Measurements from ENCODE around the gene PRDM5. TPM values are rescaled to one million over a fixed set of nuclear protein-coding genes. Genes with fewer than 3 reads are reported as not detected.

Gene PRDM5
- total and polyA plus RNA-seq, 9 of the 15 experiments (the other 6 are each of a cell fraction or from before 2014, with no cell fraction given) = not detected

GRCh38 chr4:120927801-120928409 lies 5.4 kb upstream of the PRDM5 start:
- no peaks in the 10 kb centered on the region; a peak in 1 of 5 replicates for H3K4me1 ChIP-seq (replicated peaks in 1 of 2; ENCODE audit: control insufficient read depth in 2 of 2, insufficient read depth in 2 of 2, low read length in 2 of 2)
- no peaks in the 10 kb centered on the region for H3K27me3 ChIP-seq (ENCODE audit: control insufficient read depth in 2 of 2, insufficient read depth in 2 of 2, low read length in 2 of 2)
- no peak for TF ChIP-seq ZNF780A (CRISPR knock-in tag; IDR thresholded peaks at IDR 0.05)
- no peak for TF ChIP-seq FOS (IDR thresholded peaks at IDR 0.05; ENCODE audit: extremely low read depth, insufficient read length)
- no peak for TF ChIP-seq ZFP36 (IDR thresholded peaks at IDR 0.05; ENCODE audit: low read depth, low read length, partially characterized antibody)
- TF ChIP-seq NCOA2 (IDR thresholded peaks at IDR 0.05; ENCODE audit: partially characterized antibody in 2 of 2) = no peak
- no peak for TF ChIP-seq RBM34 (IDR thresholded peaks at IDR 0.05; ENCODE audit: borderline replicate concordance, insufficient read depth, low read length)
- TF ChIP-seq MNT (conservative IDR thresholded peaks at IDR 0.05) = no peak
- no peak for TF ChIP-seq ERF (CRISPR knock-in tag; IDR thresholded peaks at IDR 0.05)
- no peak for TF ChIP-seq PRPF4 (IDR thresholded peaks at IDR 0.05; ENCODE audit: insufficient read depth, low read depth, low read length, poor library complexity, severe bottlenecking)
- TF ChIP-seq USF2 (CRISPR knock-in tag; IDR thresholded peaks at IDR 0.05) = no peak
- in situ Hi-C loops (cut with MboI) (no loop called here), intact Hi-C loops (cut with micrococcal nuclease) (no loop called here)
- FAIRE-seq = no peak
- H3K9me1 ChIP-seq (ENCODE audit: control insufficient read depth, insufficient read depth, low read length) = no peaks in the 10 kb centered on the region
- no peak overlapping the region for H3K4me2 ChIP-seq (ENCODE audit: insufficient read depth, low read length)
- ChIA-PET POLR2A (no interaction called here), CTCF (ENCODE audit: low intra/inter-chr PET ratio) (no interaction called here)
- no peak overlapping the region for H3K27ac ChIP-seq (ENCODE audit: extremely low read depth, low read depth, low read length)
- H2AFZ ChIP-seq (ENCODE audit: low read depth, low read length) = no peak overlapping the region
- no peak overlapping the region for H3K4me3 ChIP-seq
- H3K9me3 ChIP-seq (replicated peaks; ENCODE audit: control insufficient read depth, insufficient read depth, low read depth, low read length) = no peaks in the 10 kb centered on the region
- BruUV-seq (replicated peaks) = no TSS peak
- H3K9ac ChIP-seq (ENCODE audit: insufficient read depth in 1 of 2, low read depth in 2 of 2, low read length in 2 of 2) = no peak overlapping the region
- no peak for DNase-seq (ENCODE audit: extremely low read depth in 1 of 4, low spot score in 3 of 4)
- no peaks in the 10 kb centered on the region for H4K20me1 ChIP-seq (replicated peaks; ENCODE audit: control insufficient read depth, insufficient read depth, low read length)
- no peak for ATAC-seq
- H3K36me3 ChIP-seq (ENCODE audit: control insufficient read depth, insufficient read depth, low read length) = no peaks in the 10 kb centered on the region
- H3K79me2 ChIP-seq (ENCODE audit: control insufficient read depth, insufficient read depth, low read length) = no peaks in the 10 kb centered on the region
